HUDEP-2 (cell line): ENCODE data around the gene SLC9A9.

Experiments
- DNase-seq, 76 experiments: peaks; one replicate each; lab custom pipeline; 2025; ENCODE audit not compliant: unreplicated experiment in 76 of 76; lab: John Stamatoyannopoulos, UW

The SLC9A9 gene

DNA sequence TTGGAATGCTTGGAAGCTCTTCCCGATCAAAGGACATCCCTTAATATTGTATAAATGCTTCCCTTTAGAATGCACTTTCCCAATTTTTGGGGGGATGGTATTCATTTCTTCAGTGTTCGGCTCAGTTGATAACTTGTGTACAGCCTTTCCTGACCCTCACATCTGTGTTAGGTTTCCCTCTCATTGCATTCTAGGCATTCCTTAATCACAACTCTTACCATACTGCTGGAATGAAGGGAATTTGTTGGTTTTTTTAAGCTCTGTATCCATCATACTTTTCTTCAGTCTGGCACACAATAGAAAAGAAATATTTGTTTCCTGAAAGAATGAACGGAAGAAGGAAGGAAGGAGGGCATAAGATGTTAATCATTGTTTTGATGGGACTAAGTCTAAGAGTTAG lies 609.2 kb downstream of the SLC9A9 start:
- no peak for DNase-seq

DNA sequence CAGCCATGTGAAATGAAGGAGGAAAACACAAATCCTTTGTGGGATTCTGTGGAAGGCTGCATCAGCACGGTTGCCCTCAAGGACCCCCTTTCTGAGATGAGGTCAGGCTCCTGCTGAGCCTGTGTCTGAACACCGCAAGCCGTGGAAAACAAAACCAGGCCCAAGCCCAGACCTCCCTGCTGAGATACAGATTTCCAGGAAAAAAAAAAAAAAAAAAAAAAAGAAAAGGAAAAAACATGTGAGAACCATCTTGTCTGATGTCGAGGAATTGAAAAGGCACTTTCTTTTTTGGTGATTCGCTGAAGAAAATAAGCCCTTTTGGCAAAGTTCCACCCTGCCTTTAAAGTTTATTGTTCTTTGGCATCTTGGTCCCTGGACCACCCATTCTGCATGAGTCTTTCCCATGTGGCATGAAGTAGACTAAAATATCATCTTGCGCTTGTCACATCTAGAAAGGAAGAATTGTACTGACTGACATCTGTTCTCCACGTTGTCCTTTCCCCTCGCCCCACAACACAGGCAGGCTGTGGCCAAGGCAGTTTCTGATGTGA lies 611.1 kb downstream of the SLC9A9 start:
- DNase-seq = no peak

GRCh38 chr3:143236226-143236964 lies 611.9 kb downstream of the SLC9A9 start:
- no peak for DNase-seq

- DNase-seq = no peak
Observed at GRCh38 chr3:143235614-143236204, 612.6 kb downstream of the SLC9A9 start.

- DNase-seq = no peak
Observed at GRCh38 chr3:143234526-143234925, 613.7 kb downstream of the SLC9A9 start.

- DNase-seq = no peak
Observed at GRCh38 chr3:143232981-143233380, 615.3 kb downstream of the SLC9A9 start.

DNA sequence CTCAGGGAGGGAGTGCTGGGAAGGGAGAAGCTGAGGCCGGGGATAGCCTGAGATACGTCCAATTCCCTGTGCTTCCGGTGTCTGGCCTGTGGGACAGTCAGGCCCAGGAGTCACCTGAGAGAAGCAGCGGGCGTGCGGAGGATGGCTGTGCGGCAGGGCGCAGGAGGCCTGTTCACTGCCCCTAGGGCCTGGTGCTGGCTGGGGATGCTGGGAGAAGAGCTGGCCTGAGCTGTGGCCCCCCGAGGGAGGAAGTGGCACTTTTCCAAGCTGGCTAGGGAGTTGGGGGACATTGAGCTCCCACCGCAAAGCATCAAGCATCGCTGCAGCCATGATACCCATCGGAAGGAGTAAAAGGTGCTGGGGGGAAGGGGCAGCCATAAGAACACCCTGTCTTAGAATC lies 619.9 kb downstream of the SLC9A9 start:
- DNase-seq = no peak

GRCh38 chr3:143226678-143227291 lies 621.5 kb downstream of the SLC9A9 start:
- DNase-seq = no peak

DNA sequence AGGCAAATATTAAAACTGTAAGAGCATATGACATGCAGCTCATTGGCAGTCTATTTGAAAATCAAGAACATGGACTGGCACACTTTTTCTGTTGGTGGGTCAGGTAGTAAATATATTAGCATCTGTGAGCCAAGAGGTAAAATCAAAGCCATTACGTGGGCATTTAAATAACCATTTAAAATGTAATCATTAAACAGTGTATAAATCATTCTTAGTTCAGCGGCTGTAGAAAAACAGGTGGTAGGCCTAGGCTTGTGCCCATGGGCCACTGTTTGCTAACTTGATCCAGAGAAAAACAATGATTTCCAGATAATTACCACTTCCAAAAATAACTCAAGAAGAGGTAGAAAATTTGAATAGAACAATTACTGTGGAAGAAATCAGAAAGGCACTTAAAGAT lies 623.6 kb downstream of the SLC9A9 start:
- DNase-seq = no peak

- DNase-seq = no peak
Observed at GRCh38 chr3:143222981-143223380, 625.3 kb downstream of the SLC9A9 start.

- peak in 24 of 76 experiments; percentile 3 to 58 (median 20) for DNase-seq
Observed at GRCh38 chr3:143222505-143222904, 625.8 kb downstream of the SLC9A9 start.

DNA sequence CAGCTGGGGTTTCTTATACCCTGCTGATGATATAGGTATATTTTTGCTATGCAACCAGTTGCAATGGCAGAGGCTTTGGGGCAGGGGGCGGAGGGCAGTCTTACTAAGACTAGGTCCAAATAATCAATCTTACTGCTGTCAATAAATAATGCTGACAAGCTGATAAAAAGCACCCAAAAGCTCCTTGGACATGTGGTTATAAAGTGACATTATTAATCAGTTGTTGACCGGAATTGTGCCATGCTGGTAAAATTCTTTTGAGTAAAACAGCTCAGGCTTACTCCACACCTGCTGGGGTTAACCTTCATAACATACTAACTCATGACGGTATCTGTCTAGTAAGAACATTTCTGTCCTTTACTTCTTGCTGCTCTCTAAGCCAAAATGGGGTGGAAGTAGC lies 626.8 kb downstream of the SLC9A9 start:
- DNase-seq = no peak

DNA sequence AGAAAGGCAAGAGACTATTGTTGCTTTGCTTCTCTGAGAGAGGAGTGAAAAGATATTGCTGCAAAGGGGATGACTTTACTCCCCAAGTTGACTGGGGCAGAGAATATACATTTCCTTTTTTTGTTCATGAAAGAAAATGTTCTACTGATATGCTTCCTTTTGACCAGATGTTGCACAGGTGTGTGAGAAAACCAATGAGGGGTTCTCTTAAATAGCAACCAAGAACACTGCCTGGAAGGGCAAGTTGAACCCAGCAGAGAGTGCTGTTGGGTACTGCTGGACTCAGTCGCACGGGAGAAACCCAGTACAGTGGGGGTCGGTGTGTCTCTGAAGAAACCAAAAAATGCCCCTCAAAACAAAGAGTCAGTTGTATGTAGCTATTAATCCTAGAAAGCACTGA lies 627.5 kb downstream of the SLC9A9 start:
- no peak for DNase-seq

GRCh38 chr3:143218166-143218835 lies 630.0 kb downstream of the SLC9A9 start:
- no peak for DNase-seq

- no peak for DNase-seq
Observed at GRCh38 chr3:143217283-143217682, 631.0 kb downstream of the SLC9A9 start.

- no peak for DNase-seq
Observed at GRCh38 chr3:143216709-143217182, 631.5 kb downstream of the SLC9A9 start.
